Calu3 (cell line): ENCODE data around the gene SPSB4. TPM values are rescaled to one million over a fixed set of nuclear protein-coding genes. Genes with fewer than 3 reads are reported as not detected.

ENCODE experiments used
- BruUV-seq: library from RNA; stranded (reverse); fragments of 400-500 nt; replicated peaks from 2 replicates; lab custom pipeline; 2021; lab: Mats Ljungman, UMichigan
- CTCF ChIA-PET: fragments of 300-600 bp; sonication (Branson Sonifier 250); formaldehyde crosslinking; loops from one replicate; lab custom pipeline; 2022; ENCODE audit warnings: antibody characterized with exemption; lab: Charles Lee
- DNase-seq: peaks from one replicate; pipeline ENCODE4 v3.0.0; 2022
- H3K27ac Mint-ChIP-seq: one replicate; pipeline ENCODE4 v1.8.0; 2022; ENCODE audit warnings: mixed read lengths; ENCODE audit not compliant: unreplicated experiment
- H3K27me3 Mint-ChIP-seq: one replicate; pipeline ENCODE4 v1.8.0; 2022; ENCODE audit warnings: mixed read lengths; ENCODE audit not compliant: unreplicated experiment
- H3K36me3 Mint-ChIP-seq: one replicate; pipeline ENCODE4 v1.8.0; 2022; ENCODE audit warnings: mild to moderate bottlenecking, moderate library complexity, mixed read lengths; ENCODE audit not compliant: insufficient read depth, unreplicated experiment
- H3K4me1 Mint-ChIP-seq: one replicate; pipeline ENCODE4 v1.8.0; 2022; ENCODE audit warnings: mild to moderate bottlenecking, low read depth, mixed read lengths; ENCODE audit not compliant: unreplicated experiment
- H3K4me3 Mint-ChIP-seq: one replicate; pipeline ENCODE4 v1.8.0; 2022; ENCODE audit warnings: mild to moderate bottlenecking, low read depth, moderate library complexity, mixed read lengths; ENCODE audit not compliant: unreplicated experiment
- H3K9me3 Mint-ChIP-seq: one replicate; pipeline ENCODE4 v1.8.0; 2022; ENCODE audit warnings: low read depth, mixed read lengths; ENCODE audit not compliant: unreplicated experiment
- intact Hi-C: fragments of 100-400 bp; cut with micrococcal nuclease; formaldehyde crosslinking; loops from one replicate; pipeline ENCODE4 v1.10.0; 2022; ENCODE audit not compliant: unreplicated experiment
- total RNA-seq: library from RNA; stranded (reverse); gene quantifications from 2 replicates; pipeline ENCODE4 v1.2.3, GENCODE V29; 2022
- TF ChIP-seq, protein P1 (sequence below): fragments of 200-600 bp; IDR thresholded peaks from one replicate; pipeline ENCODE4 v1.8.0; 2022; ENCODE audit warnings: antibody characterized with exemption; ENCODE audit not compliant: unreplicated experiment

Gene SPSB4
- total RNA-seq, 1 experiment from 2014 or later: not detected

DNA sequence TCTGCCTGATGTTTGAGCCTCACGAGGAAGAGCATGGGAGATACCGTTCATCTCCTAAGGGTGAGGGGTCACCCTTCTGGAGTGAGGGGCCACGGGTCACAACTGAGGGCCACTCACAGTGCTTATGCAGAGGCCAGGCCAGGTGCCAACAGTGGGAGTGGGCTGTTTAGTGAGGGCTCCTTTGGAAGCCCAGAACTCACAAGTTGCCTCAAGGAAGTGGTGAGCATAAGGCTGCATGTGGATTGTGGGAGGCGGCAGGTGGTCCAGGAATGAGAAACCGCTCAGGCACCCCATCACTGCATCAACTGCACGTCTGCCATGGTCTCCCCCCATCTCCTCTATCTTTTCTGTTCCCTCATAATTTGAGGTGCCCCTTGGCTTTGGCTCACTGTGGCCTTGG is 26.5 kb downstream of the SPSB4 start:
- Mint-ChIP-seq H3K9me3 (no peaks in the 10 kb centered on the region), H3K4me1 (no peaks in the 10 kb centered on the region), H3K27ac (no peak overlapping the region), H3K27me3 (peaks cover 65% of the 10 kb centered on the region), H3K36me3 (no peaks in the 10 kb centered on the region), H3K4me3 (no peak overlapping the region)
- CTCF ChIA-PET: interaction anchor here (1.0 kb wide), 1 partner anchor 38 kb away, joined by 3 read pairs; no protein-coding TSS in a partner anchor
- intact Hi-C loops: no loop called here
- TF ChIP-seq, protein P1, sequence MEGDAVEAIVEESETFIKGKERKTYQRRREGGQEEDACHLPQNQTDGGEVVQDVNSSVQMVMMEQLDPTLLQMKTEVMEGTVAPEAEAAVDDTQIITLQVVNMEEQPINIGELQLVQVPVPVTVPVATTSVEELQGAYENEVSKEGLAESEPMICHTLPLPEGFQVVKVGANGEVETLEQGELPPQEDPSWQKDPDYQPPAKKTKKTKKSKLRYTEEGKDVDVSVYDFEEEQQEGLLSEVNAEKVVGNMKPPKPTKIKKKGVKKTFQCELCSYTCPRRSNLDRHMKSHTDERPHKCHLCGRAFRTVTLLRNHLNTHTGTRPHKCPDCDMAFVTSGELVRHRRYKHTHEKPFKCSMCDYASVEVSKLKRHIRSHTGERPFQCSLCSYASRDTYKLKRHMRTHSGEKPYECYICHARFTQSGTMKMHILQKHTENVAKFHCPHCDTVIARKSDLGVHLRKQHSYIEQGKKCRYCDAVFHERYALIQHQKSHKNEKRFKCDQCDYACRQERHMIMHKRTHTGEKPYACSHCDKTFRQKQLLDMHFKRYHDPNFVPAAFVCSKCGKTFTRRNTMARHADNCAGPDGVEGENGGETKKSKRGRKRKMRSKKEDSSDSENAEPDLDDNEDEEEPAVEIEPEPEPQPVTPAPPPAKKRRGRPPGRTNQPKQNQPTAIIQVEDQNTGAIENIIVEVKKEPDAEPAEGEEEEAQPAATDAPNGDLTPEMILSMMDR: no peak
- DNase-seq: no peak
- no TSS peak for BruUV-seq

DNA sequence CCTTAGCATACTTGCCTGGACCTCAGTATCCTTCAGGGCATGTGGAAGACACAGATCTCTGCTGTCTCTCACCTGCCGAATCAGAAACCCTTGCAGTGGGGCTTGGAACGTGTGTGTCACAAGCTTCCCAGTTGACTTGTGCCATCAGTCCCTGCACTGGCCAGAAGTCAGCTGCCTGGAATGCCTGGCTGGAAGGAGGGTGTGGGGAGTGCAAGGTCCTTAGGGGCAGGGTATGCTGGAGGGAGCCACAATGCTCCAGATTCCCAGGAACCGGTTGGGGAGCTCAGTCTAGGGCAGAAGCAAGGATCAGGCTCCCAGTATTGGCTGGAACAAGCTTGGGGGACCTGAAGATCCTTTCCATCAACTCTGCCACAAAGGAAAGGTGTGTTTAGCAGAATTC is 27.1 kb downstream of the SPSB4 start:
- CTCF ChIA-PET: interaction anchor here (1.0 kb wide), 1 partner anchor 37 kb away, joined by 3 read pairs; no protein-coding TSS in a partner anchor
- intact Hi-C loops: no loop called here
- no peaks in the 10 kb centered on the region for H3K4me1 Mint-ChIP-seq
- TF ChIP-seq, protein P1: no peak
- H3K27ac Mint-ChIP-seq: no peak overlapping the region
- BruUV-seq: no TSS peak
- H3K9me3 Mint-ChIP-seq: no peaks in the 10 kb centered on the region
- peaks cover 70% of the 10 kb centered on the region for H3K27me3 Mint-ChIP-seq
- H3K36me3 Mint-ChIP-seq: no peaks in the 10 kb centered on the region
- H3K4me3 Mint-ChIP-seq: no peak overlapping the region
- DNase-seq: no peak

DNA sequence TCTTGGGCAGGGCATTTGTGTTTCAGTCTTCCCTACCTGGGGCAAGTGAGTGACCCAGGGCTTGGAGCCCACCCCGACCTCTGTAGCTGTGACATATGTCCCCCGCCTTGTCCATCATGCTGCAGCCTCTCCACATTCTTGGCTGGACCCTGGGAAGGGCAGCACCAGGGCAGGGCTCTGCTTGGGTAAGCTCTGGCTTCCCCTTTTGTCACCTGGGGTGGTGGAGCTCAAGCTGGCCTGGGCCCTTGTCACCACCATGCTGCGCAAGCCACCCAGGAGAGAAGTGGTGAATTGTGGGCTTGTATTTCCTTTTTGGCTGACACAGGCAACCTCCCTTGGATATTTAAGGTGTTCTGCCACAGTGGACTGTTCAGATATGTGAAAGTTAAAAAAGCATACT is 29.3 kb downstream of the SPSB4 start:
- Mint-ChIP-seq H3K27me3 (peaks cover 79% of the 10 kb centered on the region), H3K4me1 (no peaks in the 10 kb centered on the region), H3K36me3 (no peaks in the 10 kb centered on the region), H3K9me3 (no peaks in the 10 kb centered on the region), H3K27ac (no peak overlapping the region), H3K4me3 (no peak overlapping the region)
- intact Hi-C loops: no loop called here
- BruUV-seq: no TSS peak
- TF ChIP-seq, protein P1: no peak
- CTCF ChIA-PET: no interaction called here
- no peak for DNase-seq

DNA sequence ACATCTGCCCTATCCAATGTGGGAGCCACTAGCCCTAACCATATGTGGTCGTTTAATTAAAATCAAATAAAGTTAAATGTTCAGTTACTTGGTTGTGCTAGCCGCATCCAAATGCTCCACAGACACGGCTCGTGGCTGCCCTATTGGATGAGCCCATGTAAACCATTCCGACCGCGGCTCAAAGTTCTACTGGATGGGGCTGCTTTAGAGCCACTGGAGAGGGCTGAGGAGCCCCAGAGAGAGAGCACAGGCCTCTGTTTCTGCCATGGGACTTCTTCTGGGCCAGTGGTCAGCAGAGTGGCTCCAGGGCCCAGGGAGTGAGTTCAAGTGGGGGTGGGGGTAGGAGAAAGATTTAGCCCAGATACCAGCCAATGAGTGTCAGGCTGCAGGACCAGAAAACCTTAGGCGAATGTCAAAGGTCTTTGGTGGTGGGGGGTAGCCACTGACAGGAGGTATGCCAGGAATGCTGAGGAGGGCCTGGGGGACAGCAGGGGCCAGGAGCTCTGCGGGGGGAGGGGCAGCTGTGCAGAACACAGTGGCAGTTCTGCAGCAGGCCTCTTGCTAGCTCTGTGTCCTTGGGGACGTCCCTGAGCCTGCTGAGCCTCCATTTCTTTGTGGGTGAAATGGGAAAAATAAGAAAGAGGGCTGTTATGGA is 30.1 kb downstream of the SPSB4 start:
- H3K27me3 Mint-ChIP-seq: peaks cover 72% of the 10 kb centered on the region
- H3K4me3 Mint-ChIP-seq: no peak overlapping the region
- H3K4me1 Mint-ChIP-seq: no peaks in the 10 kb centered on the region
- no TSS peak for BruUV-seq
- H3K9me3 Mint-ChIP-seq: no peaks in the 10 kb centered on the region
- intact Hi-C loops: no loop called here
- CTCF ChIA-PET: no interaction called here
- TF ChIP-seq, protein P1: no peak
- H3K36me3 Mint-ChIP-seq: no peaks in the 10 kb centered on the region
- no peak overlapping the region for H3K27ac Mint-ChIP-seq
- DNase-seq: no peak
